GM20431 (cell line): ENCODE results near the gene GPR6.

ENCODE experiments used
- in situ Hi-C: fragments of 300-500 bp; cut with MseI, MboI; formaldehyde crosslinking; loops from one replicate; pipeline ENCODE4 v1.15.0; 2020; ENCODE audit warnings: low sequenced_read_pairs; ENCODE audit not compliant: unreplicated experiment

GPR6 gene

GRCh38 chr6:109998159-109998785, 20.2 kb downstream of the GPR6 start:
- in situ Hi-C loops = no loop called here

- in situ Hi-C loops = no loop called here
Measured at GRCh38 chr6:109999740-110000139, 21.6 kb downstream of the GPR6 start.

- in situ Hi-C loops = no loop called here
Measured at GRCh38 chr6:110002676-110003075, 24.6 kb downstream of the GPR6 start.

GRCh38 chr6:110013386-110013785, 35.3 kb downstream of the GPR6 start:
- in situ Hi-C loops = no loop called here

GRCh38 chr6:110015206-110015605, 37.1 kb downstream of the GPR6 start:
- in situ Hi-C loops = no loop called here

- in situ Hi-C loops = no loop called here
Measured at GRCh38 chr6:110017306-110017705, 39.2 kb downstream of the GPR6 start.

- in situ Hi-C loops = no loop called here
Measured at GRCh38 chr6:110017946-110018345, 39.8 kb downstream of the GPR6 start.

- in situ Hi-C loops = no loop called here
Measured at GRCh38 chr6:110018486-110018885, 40.4 kb downstream of the GPR6 start.

- in situ Hi-C loops = no loop called here
Measured at GRCh38 chr6:110020888-110021287, 42.8 kb downstream of the GPR6 start.

- in situ Hi-C loops = no loop called here
Measured at GRCh38 chr6:110029144-110029543, 51.0 kb downstream of the GPR6 start.
